Raji (cell line): Measurements from ENCODE around the gene TCEA3.

Experiments used
- POLR2A ChIP-seq: IDR thresholded peaks from 2 replicates; pipeline ENCODE4 v1.6.1; 2011; ENCODE audit warnings: low read depth, low read length, control low read depth; ENCODE audit not compliant: insufficient read depth

The TCEA3 gene

DNA sequence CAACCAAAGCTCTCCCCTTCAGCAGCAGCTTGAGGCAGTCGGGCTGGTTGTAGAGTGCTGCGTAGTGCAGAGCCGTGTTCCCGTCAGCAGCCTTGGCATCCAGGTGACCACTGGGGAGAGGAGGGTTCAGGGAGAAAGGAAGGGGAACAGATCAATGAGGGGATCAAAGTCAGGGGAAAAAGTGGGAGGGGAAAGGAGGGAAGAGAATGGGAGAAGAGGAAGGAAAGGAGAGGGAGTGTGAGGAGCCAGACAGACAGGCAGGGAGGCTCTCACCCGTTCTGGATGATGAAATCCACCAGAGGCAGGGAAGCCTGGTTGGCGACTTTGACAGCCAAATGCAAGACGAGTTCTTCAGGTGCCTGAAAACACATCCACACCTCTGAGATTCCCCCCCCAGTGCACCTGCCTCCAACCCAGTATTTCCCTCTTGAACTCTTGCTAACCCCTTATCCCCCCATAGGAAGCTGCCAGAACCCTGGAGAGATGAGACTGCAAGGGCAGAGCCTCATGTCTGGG, 9.8 kb upstream of the TCEA3 start:
- TF ChIP-seq POLR2A = no peak

DNA sequence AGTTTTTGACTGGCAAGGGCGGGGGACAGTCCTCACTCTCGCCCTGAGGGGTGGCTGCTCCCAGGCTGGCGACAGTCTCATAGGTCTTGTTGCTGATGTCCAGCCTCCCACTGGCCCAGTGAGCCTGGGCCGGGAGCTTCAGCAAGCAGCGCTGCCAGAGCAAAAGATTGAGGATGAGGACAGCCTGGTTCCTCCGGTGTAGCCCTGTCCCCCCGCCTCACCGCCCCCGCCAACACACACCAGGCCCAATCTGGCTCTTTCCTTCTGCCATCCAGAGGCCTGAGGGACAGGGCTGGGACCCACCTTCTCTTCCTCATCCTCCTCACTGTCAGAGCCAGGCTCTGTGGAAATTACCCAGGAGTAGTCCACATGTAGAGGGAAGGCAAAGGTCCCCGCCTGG, 8.6 kb upstream of the TCEA3 start:
- no peak for TF ChIP-seq POLR2A

DNA sequence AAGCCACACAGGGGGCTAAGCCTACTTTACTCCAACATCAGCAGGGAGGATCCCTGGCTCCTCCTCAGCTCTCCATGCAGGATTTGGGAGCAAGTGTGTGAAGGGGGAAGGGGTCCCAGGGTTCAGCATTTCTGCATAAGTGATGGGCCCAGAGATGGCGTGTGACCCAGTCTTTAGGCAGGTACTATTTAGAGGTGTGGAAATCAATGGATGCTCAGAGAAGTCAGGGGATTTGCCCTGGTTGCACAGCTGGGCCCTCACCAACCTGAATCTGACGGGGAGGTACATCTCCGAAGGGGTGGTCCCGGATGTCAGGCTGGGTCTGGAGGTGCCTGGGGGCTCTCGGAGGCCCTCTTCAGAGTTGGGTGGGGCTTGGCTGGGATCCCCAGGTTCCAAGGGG, 6.9 kb upstream of the TCEA3 start:
- no peak for TF ChIP-seq POLR2A

DNA sequence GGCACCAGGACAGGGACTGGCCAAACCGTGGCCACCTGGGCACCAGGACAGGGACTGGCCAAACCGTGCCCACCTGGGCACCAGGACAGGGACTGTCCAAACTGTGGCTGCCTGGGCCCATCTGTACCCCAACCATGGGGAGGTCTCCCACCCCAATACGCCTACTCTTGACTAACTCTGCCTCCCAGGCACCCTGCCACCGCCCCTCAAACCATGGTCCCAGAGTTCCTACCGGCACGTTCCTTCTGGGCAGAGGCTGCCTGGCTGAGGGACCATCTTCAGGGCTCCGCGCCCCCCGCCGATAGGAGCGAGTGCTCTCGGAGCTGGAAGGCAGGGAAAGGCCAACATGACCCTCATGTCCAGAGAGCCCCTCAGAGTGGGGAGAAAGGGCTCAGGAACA, 6.3 kb upstream of the TCEA3 start:
- TF ChIP-seq POLR2A = no peak

DNA sequence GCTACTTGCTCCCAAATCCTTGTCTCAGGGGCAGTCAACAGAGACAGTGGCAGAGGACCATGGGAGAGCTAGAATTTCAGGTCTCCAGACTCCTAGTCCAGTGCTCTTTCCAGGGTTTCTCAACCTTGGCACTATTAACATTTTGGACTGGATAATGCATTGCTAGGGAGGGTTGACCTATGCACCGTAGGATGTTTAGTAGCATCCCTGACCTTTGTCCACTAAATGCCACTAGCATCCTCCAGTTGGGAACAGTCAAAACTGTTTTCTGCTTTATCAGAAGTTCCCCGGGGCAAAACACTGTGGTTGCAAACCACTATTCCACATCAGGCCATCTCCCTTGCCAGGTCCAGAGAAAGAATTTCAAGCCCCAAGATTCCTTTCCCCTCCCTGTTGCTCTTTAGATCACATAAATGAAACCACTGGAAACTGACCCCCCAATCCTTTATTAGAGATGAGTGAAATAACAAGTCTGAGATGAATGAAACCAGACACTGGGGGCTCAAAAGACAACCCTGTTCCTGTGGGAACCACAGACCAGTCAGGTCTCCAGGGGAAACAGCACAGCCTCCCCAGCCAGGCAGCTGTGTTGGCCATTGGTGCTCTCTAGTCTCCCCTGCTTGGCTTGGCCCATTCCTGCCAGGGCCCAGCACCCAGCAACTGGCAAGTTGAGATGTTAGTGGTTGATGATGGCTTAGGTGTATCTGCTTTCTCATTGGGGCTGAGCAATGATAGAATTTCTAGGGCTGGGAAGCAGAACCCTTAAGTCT, 3.8 kb upstream of the TCEA3 start:
- no peak for TF ChIP-seq POLR2A

DNA sequence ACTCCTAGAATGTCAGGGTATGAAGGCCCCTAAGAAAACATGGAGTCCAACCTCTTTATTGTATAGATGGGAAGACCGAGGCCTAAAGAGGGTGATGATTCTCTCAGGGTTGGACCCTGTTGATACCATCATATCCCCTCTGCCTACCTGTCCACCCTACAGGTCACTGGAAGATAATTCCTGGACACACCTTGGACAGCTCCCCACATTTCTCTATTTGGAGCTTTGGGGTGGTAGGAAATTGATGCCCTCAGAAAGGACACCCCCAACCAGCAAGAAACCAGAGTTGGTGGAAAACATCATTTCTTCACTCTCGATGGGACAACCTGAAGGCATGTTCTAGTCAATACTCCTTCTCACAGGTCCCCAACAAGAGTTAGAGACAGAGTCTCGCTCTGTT, 3.0 kb upstream of the TCEA3 start:
- TF ChIP-seq POLR2A = no peak

DNA sequence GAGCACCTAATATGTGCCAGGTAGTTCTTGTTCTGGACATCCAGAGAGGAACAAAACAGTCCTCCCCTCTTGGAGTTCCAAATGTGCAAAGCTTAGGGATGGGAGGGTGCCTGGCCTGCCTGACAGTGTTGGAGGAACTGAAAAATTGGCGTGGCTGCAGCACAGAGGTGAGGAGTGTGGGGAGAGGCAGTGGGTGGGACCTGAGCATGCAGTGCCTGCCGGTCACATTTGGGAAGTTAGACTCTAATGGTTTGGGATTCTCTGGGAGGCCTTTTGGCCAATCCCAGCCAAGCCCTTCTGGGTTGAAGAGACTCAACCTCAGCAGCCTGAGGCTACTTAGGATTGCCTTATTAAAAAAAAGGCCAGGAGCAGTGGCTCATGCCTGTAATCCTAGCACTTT, 2.3 kb upstream of the TCEA3 start:
- no peak for TF ChIP-seq POLR2A

DNA sequence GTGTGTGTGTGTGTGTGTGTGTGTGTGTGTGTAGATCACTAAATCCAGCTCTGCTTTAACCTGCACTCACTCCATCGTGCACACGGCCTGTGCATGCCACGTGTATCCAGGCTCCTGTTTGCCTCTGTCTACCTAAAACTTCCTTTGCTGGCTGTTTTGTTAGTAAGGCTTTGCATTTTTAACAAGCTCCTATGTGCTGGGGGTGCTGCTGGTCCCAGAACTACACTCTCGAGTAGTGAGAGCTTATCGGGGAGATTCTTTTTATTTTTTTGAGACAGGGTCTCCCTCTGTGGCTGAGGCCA, 596 bp upstream of the TCEA3 start:
- TF ChIP-seq POLR2A = no peak

DNA sequence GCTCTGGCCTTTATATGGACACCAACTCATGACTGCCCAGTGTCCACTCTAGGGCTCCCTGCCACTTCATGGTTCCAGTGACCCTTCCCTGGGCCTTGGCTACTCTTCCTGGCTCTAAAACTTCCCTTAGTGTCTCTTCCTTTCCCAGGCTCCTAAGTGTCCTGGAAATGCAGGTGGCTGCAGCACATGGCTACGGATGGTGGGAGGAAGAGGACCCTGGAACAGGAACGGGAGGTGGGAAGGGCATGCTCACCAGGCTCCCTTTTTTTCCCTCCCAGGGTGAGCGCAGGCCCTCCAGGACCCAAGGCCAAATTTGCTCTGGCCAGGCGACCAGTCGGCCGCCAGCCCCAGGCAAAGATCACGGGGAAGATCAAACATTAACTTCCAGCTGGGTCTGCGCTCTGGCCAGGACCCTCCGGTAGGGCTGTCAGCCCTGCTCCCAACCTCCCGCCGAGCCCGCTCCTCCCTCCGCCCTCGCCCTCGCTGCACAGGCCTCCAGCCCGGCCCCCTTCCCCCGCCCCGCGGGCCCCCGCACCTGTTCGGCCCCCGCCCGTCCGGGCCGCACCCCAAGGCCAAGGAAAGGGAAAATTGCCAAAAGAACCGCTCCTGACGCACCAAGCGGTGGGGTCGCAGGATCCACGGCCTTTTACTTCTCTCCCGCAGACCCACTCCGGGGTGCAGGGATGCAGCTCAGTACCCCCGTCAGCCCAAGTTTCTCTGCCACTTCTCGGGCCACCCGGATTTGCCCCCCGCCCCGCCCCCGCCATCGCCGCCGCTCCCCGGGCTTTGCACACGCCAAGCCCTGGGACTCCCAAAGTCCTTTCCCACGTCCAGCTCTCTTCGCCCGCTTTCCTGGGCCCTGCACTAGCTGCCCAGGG, 894 bp downstream of the TCEA3 start:
- no peak for TF ChIP-seq POLR2A

DNA sequence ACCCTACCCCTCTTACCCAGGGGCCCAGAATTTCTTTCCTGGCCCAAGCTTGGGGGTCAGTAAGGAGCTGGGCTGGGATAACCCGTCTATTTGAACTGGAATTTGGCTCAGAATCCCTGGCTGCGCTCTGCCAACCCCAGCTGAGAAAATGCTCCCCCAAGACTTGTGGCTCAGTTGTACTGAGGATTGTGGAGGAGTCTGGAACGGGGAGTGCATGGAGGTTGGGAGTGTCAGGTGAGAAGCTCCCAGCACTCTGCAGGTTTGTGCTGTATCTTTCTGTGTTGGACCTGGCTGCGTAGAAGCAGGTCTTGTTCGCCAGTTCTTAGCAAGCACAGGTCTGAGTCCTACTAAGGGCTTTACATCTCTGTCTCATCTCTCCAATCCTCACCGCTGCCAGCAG, 1.6 kb downstream of the TCEA3 start:
- TF ChIP-seq POLR2A = no peak

DNA sequence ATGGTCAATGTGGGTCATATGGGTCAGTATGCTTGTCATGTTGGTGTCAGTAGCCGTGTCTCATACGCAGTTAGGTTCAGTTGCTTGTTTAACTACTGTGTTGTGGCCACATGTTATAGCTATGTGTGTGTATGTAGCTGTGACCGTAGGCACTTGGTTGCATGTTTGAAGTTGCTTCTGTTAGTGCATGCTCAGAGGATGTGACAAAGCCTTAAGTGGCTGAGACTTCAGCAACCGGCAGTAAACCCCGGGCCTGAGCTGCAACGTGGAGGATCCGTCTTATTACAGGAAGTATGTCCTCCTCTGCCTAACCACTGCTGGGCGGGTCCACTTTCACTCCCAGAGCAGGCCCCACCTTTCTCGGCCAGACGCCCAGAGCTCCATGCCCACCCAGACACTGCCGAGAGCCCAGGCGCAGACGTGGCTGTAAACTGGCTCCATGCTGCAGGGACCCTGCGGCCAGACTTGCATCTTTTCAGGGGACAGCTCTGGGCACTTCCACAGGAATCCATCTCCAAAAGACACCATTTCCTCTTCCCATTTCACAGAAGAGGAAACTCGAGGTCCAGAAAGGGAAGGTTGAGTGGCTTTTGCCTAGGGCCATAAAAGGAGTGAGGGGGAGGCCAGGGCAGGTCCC, 2.2 kb downstream of the TCEA3 start:
- no peak for TF ChIP-seq POLR2A

DNA sequence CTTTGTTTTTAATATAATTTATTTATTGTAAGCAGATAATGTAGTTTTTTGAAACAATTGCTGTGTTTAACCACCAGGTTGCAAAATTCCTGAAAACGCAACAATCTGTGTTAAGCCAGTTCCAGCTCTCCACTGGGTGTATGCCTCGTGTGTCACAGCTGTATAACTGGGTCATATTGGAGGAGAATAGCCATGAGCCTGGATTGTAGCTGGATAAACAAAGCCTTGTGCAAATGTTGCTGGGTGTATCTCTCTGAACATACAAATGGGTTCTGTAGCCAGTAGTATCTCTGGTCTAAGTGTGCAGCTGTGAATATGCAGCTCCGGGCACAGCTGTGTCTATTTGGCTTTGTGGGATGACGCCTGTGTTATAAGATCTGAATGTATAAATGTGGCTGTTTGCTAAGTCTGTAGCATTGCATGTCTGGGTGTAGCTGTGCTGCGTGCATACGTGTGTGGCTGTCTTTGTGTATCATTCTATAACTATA, 2.8 kb downstream of the TCEA3 start:
- no peak for TF ChIP-seq POLR2A

DNA sequence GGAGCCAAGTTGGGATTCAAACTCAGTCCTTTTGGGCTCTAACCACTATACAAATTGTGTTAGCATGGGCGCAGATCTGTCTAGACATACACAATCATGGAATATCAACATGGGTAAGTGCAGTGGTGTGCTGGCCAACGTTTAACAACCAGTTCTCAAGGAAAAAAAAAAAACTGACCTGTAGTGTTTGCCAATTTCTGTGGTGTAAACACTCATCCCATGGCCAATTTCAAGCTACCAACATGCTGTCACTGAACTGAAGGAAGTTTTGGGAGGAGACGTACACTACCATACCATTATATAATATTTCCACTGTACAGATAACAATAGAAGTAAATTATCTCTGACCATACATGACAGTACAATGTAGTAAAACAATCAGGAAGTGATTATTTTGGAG, 3.2 kb downstream of the TCEA3 start:
- TF ChIP-seq POLR2A = no peak

DNA sequence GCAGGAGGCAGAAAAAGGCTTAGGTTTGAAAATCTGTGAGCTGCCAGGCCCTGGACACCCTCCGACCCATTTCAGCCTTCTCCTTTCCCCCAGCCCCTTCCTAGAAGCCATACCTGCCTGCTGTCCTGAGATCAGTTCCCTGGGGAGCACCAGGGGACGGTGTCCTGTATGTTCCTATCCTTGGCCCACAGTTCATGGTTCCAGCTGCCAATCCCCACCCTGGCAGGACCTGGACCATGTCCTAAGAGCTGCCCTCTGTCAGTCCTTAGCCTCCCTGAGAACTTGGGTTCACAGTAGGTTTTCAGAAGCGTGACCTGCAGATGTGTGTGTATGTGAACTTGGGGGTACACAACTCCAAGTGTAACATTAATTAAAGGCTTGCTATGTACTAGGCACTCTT, 3.8 kb downstream of the TCEA3 start:
- no peak for TF ChIP-seq POLR2A

DNA sequence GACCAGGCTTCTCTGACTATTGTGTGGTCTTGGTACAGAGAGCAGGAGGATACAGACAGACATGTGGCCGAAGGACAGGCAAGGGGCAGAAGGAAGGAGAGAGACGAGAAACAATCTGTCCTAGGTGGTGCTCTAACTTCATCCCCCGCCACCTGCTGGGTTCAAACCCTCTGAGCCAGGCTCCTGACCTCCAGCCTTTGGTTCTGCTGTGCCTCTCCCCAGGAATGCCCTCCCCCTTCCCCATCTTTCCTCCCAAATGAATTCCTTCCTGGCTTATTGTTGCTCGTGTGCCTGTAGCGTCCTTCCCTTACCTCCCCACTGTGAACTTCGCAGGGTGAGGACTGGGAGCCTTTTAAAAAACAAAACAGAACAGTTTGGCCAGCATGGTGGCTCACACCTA, 5.4 kb downstream of the TCEA3 start:
- TF ChIP-seq POLR2A = no peak

DNA sequence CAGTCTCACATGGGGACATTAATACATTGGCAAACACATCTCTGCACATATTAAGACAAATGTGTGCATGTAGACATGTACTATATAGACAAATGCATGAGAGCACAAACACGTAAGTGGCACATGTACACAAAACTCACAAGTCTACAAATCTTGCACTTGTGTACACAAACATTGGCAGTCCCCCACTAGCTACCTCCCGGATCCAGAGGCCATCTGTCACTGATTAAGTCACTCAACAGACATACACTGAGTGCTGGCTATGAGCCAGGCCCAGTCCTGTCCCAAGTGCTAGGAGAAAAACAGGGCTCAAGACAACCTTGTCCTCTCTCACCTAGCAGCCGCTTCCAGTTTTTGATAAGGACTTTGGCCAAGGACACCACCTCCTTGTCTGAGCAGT, 7.0 kb downstream of the TCEA3 start:
- no peak for TF ChIP-seq POLR2A
